Kasumi-1 (cell line): ENCODE measurements around the gene ZFP1.
"Not testable (repeated sequence)": the region's sequence is repeated elsewhere in the genome, so short reads cannot be mapped to it uniquely, and the experiment has no call there.

Source experiments
- DNase-seq, 2 experiments: peaks; one replicate each; lab custom pipeline; 2025; lab: John Stamatoyannopoulos, UW

Gene ZFP1

DNA sequence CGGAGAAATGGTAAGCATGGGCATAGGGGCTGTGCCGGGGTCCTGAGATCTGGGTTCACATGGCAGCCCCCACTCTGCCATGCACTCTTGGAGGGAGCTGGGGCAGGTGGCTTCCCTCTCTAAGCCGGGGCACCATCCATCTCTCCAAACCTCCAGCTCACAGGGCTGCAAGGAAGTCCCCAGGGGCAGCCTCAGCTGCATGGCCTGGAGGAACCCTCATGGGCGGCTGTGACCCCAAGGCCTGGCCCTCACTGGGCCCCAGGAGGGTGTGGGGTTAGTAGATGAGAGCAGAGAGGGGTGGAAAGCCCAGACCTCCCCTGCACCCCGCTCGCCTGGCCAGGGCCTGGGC lies 56.1 kb downstream of the ZFP1 start:
- no peak for DNase-seq

DNA sequence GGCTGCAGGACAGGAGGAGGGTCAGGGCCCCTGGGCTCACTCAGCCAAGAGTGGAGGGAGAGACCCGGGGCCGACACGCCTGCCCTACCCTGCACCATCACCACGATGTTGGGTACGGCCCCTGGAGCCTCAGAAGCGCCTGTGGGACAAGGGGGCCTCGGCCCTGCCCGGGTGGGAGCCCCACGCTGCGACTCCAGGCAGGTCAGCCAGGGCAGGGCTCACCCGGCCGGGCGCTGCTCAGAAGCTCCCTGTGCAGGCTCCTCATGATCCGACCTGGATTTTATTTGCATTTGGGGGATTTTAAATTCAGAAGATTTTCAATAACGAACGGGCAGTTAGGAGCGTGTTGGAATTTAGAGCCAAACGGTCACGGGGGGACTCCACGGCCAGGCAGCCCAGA lies 56.6 kb downstream of the ZFP1 start:
- DNase-seq = not testable (repeated sequence)

DNA sequence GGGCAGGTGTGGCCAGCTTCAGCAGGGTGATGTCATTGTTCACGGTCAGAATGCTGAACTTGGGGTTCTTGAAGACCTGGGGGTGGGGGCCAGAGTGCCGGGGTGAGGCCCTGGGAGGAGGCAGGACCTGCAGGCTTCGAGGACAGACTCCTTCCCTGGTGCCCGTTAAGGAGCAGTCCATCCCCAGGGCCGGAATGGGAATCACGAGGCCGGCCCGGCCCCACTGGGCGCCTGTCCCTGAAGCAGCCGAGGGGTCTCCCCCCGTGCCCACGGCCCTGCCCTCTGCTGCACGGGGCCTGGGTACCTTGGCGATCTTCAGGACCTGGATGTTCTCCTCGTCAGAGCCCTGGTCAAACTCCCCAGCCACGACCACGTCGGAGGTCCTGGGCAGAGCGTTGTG lies 57.1 kb downstream of the ZFP1 start:
- not testable (repeated sequence) for DNase-seq

DNA sequence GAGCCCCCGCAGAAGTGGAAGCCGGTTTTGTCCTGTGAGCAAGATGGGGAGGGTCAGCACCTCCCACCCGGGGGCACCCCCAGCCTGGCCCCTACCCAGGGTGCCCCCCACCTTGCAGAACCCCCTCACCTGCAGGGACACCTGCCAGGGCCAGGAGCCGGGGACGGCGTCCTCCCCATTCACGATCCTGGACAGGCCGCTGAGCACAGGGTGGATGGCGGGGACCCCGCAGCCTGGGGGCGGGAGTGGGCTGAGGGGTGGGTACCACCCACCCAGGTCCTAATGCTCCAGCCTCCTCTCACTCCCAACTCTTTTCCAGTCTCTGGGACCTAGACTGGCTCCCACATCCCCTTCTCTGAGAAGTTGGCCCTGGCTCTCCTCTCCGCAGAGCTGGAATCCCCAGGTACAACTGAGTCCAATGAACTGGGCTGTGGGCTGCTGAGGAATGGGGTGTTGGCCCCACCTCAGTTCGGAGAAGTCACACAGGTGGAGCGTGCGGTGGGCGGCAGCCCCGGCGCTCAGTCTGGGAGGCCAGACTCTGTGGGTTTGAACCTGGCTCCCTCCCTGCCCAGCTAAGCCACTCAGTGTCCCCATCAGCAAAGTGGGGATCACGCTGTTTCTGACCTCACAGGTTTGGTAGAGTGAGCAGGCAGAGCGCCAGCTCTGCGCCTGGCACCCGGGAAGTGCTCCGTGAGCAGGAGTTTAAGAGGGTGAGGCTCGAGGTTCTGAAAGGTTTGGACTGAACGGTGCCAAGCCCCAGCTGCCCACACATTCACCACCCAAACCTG lies 57.8 kb downstream of the ZFP1 start:
- DNase-seq = not testable (repeated sequence)

DNA sequence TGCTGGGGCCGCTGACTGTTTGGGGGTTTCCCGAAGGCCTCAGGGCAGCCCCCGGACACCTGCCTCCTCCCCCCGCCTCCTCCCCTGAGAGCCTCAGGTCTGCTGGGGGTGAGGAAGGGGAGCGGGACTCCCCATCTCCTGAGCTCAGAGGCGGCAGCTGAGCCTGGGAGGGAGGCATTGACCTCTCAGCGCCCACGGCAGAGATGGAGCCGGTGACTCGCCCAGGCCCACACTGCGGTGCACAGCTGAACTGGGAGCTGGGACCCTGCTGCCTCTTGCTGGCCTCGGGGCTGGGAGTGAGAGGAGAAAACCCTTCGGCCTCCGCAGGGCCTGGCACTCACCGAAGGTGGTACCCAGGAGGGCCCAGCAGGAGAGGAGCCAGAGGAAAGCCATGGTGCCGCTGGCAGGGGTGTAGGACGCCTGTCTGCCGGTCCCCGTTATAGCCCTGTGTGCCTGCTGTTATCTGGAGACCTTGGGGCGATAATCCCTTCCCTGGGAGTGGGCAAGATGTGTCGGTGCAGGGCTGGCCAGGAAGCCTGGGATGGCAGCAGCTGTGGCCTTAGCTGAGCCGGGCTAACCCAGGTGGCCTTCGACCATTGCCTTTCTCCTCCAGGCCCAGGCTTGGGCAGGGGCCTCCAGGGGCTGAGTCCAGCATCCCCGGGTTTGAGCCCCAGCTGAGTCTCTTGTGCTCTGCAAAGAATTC lies 58.6 kb downstream of the ZFP1 start, which contains the start of gene CTRB2:
TSS of gene CTRB2 (minus strand) at position 413 of the 703 bp plus-strand sequence. CDS start at position 393, 20 bp downstream.
- DNase-seq = no peak

DNA sequence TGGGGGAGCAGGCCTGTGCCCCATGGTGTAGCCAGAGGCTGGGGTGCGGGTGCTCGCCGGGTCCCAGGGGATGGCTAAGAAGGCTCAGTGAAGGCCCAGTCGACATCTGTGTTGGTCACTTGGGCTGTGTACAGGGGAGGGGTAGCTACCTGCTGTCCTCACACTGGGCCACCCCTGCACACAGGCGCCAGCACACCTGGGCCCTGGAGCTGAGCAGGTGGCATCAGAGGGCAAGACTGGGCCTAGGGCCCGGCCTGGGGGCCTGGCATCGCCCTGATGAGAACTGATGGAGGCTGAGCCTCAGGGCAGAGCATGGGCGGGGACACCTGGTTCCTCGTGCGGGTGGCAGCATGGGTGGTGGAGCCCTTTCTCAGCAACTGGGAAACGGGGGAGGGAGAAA lies 59.5 kb downstream of the ZFP1 start:
- DNase-seq = no peak

DNA sequence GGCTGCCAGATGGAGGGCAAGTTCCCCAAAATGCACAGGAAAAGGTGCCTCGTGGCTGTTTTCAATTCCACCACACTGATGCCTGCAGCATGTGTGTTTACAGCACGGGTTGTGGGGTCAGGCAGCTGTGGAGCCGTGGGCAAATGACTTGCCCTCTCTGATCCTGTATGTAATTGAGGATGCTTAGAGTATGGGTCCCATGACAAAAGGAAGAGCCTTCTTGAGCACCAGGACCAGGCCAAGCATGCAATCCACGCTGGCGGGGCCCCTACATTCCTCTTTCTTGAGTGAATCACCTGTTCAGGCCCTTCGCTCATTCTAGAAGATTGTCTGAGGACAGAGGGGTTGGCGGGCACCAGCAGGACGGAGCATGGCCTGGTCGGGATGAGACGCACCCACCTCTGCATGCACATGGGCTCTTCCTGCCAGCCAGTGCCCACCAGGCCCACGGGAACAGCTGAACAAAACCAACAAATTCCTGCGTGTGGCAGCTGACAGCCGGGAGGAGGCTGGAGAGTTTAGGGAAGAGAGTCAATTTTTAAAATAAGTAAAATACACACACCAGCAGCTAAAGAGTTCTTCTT lies 60.0 kb downstream of the ZFP1 start:
- no peak for DNase-seq

DNA sequence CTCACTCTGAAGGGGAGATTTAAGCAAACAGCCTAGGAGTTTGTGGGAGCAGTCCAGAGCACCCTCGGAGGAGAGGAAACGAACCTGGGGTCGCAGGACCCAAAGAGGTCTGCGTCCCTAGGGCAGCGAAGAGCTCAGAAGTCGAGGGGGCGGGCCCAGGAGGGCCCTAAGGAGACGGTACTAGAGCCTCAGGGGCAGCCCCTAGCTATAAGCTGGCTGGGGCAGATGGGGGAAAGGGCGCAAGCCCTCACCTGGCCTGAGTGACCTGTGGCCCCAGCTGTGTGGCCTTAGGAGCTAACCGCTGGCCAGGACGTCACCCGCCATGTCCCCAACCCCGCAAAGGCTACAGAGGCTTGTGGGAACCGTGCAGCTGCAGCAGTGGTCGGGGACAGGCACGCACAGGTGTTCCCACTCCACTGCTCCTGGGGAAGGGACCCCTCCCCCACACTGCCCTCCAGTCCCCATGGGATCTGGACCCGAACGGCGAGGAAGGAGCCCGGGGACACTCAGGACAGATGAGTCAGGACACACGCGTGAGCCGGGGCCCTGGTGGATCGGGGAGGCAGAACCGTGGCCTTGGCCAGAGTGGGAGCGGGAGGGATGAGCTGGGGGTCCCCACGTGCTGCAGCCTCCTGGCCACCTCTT lies 60.7 kb downstream of the ZFP1 start:
- no peak for DNase-seq

DNA sequence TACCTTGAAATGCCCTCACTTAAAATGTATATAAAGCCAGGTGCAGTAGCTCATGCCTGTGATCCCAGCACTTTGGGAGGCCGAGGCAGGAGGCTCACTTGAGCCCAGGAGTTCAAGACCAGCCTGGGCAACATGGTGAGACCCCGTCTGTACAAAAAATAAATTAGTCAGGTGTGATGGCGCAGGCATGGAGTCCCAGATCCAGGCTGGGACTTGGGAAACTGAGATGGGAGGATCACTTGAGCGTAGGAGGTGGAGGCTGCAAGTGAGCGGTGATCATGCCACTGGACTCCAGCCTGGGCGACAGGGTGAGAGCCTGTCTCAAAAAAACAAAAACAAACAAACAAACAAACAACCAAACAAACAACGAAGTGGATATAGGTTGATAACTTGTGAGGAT lies 61.2 kb downstream of the ZFP1 start:
- DNase-seq = not testable (repeated sequence)

DNA sequence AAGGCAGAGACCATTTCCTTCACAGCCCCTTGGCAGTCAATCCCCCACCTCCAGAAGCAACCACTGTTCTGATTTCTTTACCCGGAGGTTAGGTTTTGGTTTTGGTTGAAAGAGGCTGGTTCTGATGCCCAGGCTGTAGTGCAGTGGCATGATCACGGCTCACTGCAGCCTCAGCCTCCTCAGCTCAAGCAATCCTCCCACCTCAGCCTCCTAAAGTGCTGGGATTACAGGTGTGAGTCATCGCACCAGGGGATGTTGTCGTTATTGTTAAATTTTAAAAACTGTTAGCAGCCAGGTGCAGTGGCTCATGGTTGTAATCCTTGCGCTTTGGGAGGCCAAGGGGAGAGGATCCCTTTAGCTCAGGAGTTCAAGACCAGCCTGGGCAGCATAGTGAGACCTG lies 61.6 kb downstream of the ZFP1 start:
- no peak for DNase-seq

DNA sequence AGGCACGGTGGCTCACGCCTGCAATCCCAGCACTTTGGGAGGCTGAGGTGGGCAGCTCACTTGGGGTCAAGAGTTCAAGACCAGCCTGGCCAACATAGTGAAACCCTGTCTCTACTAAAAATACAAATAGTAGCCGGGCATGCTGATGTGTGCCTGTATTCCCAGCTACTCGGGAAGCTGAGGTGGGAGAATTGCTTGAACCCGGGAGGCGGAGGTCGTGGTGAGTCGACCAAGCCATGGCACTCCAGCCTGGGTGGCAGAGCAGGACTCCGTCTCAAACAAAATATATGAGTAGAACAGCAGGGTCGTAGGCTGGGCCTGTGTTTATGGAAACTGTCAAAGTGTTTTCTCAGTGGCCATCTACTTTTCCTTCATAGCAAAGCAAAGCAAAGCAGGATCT lies 63.0 kb downstream of the ZFP1 start:
- DNase-seq = not testable (repeated sequence)

DNA sequence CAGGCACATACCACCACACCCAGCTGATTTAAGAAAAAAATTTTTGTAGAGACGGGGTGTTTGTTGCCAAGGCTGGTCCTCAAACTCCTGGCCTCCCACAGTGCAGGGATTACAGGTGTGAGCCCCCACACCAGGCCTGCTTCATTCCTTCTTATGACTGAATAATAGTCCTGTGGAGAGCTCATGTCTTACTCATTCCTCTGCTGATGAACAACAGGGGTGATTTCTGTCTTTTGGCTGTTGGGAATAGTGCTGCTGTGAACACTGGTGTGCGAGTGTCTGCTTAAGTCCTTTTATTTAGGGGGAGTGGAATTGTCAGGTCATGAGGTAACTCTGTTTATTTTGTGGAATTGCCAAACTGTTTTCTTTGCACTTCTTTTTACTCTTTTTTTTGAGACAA lies 67.8 kb downstream of the ZFP1 start:
- no peak for DNase-seq

DNA sequence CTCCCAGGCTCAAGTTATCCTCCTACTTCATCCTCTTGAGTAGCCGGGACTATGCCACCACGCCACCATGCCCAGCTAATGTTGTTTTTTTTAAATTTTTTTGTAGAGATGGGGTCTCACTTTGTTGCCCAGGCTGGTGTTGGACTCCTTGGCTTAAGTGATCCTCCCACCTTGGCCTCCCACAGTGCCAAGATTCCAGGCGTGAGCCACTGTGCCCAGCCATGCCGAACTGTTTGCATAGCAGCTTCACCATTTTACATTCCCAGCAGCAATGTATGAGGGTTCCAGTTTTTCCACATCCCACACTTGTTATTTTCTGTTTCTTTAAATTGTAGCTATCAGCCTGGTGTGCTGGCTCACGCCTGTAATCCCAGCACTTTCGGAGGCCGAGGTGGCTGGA lies 68.3 kb downstream of the ZFP1 start:
- no peak for DNase-seq

DNA sequence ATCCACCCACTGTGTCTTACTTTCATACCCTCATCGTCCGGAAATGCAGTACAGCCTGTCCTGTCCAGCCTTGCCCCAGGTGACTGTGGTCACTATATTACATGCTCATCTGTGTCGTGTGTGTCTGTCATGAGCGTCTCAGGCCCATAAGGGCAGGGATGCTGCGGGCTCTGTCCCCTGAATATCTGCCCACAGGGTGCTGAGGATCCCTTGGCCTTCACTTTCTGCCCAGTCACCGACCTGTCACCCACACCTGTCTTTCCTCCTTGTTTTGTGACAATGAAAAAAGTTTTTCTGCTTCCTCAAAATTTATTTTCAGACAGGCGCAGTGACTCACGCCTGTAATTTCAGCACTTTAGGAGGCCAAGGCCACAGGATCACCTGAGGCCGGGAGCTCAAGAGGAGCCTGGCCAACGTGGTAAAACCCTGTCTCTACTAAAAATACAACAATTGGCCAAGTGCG lies 69.1 kb downstream of the ZFP1 start:
- no peak for DNase-seq

DNA sequence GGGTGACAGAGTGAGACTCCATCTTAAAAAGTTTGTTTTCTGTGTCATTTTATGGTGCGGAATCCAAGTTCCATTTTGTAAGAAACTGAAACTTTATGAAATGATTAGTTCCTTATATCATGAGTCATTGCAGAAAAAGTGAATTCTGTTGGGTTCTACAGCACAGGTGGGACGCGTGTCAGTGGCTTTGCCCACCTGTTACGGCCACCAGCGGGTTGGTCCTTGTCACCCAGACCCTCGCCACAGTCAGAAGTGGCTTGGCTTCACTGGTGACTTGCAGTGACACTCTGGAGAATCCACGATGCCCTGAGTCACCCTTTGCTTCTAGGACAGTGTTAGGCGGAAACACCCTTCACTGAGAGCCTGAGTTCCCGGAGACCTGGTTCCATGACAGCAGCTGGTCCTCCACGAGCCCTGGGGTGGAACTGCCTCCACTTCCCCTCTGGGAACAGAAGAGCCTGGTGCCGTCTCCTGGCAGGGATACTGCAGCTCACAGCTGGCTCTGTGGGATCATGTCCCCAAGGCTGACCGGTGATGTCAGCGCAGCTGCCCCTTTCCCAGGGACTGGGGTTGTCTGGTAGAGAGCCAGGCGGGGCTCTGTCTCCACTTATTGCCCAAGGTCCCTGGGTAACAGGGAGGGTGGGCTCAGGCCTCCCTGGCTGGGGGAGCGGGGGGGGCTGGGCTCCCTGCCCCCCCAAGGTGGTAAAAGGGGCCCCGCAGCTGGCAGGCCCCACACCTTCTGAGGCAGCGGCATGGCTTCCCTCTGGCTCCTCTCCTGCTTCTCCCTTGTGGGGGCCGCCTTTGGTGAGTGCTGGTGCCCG lies 70.1 kb downstream of the ZFP1 start, which contains the start of gene CTRB1:
TSS of gene CTRB1 (plus strand) at position 733 of the 821 bp plus-strand sequence. CDS start at position 753, 20 bp downstream.
- no peak for DNase-seq

DNA sequence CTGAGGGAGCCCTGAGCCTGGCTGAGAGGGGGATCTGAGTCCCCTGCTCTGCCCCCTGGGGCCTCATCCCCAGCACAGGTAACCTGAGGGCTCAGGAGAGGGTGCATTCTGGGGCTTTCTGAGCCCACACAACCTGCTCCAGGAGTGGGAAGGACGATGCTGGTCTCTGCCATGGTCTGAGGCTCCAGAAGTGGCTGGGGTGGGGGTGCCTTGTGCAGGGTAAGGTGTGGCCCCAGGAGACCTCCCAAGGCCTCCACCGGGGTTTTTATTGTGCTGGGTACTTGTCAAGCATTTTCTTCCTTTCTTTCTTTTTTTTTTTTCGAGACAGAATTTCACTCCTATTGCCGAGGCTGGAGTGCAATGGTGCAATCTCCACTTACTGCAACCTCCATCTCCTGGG lies 70.8 kb downstream of the ZFP1 start:
- DNase-seq = no peak

DNA sequence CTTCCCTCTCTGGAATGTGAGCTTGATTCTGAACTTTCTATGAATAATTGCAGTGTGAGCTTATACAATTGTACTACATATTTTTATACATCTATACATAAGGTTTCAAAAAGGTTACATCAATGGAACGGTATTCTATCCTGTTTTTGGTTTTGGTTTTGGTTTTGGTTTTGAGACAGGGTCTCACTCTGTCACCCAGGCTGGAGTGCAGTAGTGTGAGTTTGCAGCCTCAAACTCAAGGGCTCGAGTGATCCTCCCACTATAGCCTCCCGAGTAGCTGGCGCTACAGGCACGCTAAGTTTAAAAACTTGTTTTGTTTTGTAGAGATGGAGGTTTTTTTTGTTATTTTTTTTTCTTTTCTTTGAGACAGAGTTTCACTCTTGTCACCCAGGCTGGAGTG lies 71.5 kb downstream of the ZFP1 start:
- no peak for DNase-seq
